SKM-1 treated with dmso at 0.1 percent for 144 hours (cell line): Measurements from ENCODE around the gene HDLBP.
"Not testable (repeated sequence)": the region's sequence is repeated elsewhere in the genome, so short reads cannot be mapped to it uniquely, and the experiment has no call there.

Experiments used
- DNase-seq: peaks from one replicate; lab custom pipeline; 2025; ENCODE audit not compliant: unreplicated experiment; lab: John Stamatoyannopoulos, UW

HDLBP gene

GRCh38 chr2:241197246-241197645 is 118.2 kb downstream of the HDLBP start:
- not testable (repeated sequence) for DNase-seq

GRCh38 chr2:241195506-241196130 is 119.9 kb downstream of the HDLBP start:
- DNase-seq: no peak

GRCh38 chr2:241194811-241195210 is 120.7 kb downstream of the HDLBP start:
- no peak for DNase-seq

- no peak for DNase-seq
Observed at GRCh38 chr2:241193271-241193670, 122.2 kb downstream of the HDLBP start.

GRCh38 chr2:241191081-241191480 is 124.4 kb downstream of the HDLBP start:
- no peak for DNase-seq

GRCh38 chr2:241190291-241190981 is 125.0 kb downstream of the HDLBP start:
- no peak for DNase-seq

- no peak for DNase-seq
Observed at GRCh38 chr2:241189856-241190201, 125.6 kb downstream of the HDLBP start.

- DNase-seq: no peak
Observed at GRCh38 chr2:241189093-241189855, 126.2 kb downstream of the HDLBP start.

GRCh38 chr2:241188361-241189092 is 126.9 kb downstream of the HDLBP start, which contains the start of gene ANO7:
Gene ANO7 (plus strand): TSS chr2:241188677. CDS start chr2:241190064, 1,387 bp downstream.
- no peak for DNase-seq

- DNase-seq: no peak
Observed at GRCh38 chr2:241187918-241188234, 127.6 kb downstream of the HDLBP start.

GRCh38 chr2:241187101-241187917 is 128.2 kb downstream of the HDLBP start:
- DNase-seq: no peak

GRCh38 chr2:241185961-241186360 is 129.5 kb downstream of the HDLBP start:
- DNase-seq: no peak

GRCh38 chr2:241184901-241185300 is 130.6 kb downstream of the HDLBP start:
- no peak for DNase-seq

GRCh38 chr2:241183221-241183620 is 132.3 kb downstream of the HDLBP start:
- no peak for DNase-seq

- DNase-seq: no peak
Observed at GRCh38 chr2:241182531-241183133, 132.8 kb downstream of the HDLBP start.

- no peak for DNase-seq
Observed at GRCh38 chr2:241182126-241182525, 133.3 kb downstream of the HDLBP start.

- no peak for DNase-seq
Observed at GRCh38 chr2:241180495-241180894, 135.0 kb downstream of the HDLBP start.

GRCh38 chr2:241179899-241180298 is 135.6 kb downstream of the HDLBP start:
- no peak for DNase-seq

- DNase-seq: no peak
Observed at GRCh38 chr2:241178961-241179360, 136.5 kb downstream of the HDLBP start.
